Measurements from ENCODE around the gene MSLN.
"Not testable (repeated sequence)": the region's sequence is repeated elsewhere in the genome, so short reads cannot be mapped to it uniquely, and the experiment has no call there.

MSLN gene

DNA sequence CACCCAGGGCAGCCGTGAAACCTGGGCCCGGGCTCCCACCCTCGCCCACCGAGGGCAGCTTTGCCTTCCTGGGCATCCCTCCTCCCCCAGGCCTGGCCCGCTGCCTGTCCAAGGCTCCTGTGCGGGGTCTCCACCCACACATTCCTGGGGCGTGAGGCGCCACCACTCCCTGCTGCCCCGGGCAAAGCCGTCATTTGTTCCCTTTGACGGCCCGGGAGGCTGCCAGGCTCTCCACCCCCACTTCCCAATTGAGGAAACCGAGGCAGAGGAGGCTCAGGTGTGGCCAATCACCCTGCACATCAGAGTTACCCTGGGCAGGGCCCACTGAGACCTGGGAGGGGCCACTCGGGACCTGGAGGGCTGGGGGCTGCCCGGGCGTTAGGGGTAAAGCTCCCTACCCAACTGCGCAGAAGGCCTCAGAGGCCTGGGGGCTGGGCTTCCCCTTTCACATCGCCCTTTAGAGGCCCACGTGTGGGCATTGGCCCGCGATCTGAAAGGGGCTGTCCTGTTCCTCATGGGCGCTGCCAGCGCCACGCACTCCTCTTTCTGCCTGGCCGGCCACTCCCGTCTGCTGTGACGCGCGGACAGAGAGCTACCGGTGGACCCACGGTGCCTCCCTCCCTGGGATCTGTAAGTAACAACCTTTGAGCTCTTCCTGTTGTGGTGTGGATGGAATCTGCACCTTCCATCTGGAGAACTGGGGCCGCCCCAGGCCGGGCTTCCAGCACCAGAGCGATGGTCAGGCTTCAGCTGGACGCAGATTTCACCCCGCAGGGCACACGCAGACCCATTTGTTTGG lies at the start of gene MSLN:
Gene MSLN, plus strand, starts transcription at position 190 of the 799 bp plus-strand sequence. CDS start 1,947 bp downstream, outside the sequence.
- Histone ChIP-seq H3K4me2 (ENCODE audit: low read length) (no peak within 1 kb of the TSS), H3K9me3 (ENCODE audit: insufficient read depth, low read length) (no peaks in the 10 kb centered on the region), H4K20me1 (ENCODE audit: insufficient read depth, low read length) (no peaks in the 10 kb centered on the region), H3K27me3 (ENCODE audit: low read depth, low read length) (no peaks in the 10 kb centered on the region), H3K4me1 (ENCODE audit: low read length) (no peaks in the 10 kb centered on the region), H3K79me2 (ENCODE audit: low read length) (no peaks in the 10 kb centered on the region), H3K36me3 (replicated peaks; ENCODE audit: low read depth, low read length) (peaks cover 2% of the 10 kb centered on the region), H3K27ac (ENCODE audit: low read length) (no peak within 1 kb of the TSS), H3K4me3 (ENCODE audit: low read length) (no peak within 1 kb of the TSS), H3K9ac (ENCODE audit: low read length) (no peak within 1 kb of the TSS), H2AFZ (ENCODE audit: low read depth, low read length) (no peak within 1 kb of the TSS)
- TF ChIP-seq EZH2phosphoT487 (IDR thresholded peaks at IDR 0.05; ENCODE audit: low read depth), result no peak
- no peak for TF ChIP-seq CTCF (IDR thresholded peaks at IDR 0.05; ENCODE audit: low read depth, low read length)

DNA sequence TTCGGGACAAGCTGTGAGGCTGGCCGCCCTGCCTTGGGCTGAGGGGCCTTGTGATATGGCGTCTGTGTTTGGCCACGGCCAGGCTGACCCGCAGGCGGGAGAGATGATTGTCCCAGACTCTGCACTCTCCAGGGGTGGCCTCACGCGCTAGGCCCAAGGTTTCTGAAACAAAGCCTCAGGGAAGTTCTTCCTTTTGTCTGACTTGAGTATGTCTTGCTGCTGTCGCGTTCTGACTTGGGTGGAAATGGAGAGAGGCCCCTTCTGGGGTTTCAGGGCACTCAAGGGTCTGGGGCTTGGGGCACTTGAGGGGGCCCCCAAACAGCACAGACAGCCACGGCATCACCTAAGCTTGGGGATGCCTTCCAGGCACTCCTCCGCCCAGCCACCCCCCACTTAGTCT lies 49.5 kb upstream of the MSLN start:
- TF ChIP-seq CTCF (IDR thresholded peaks at IDR 0.05; ENCODE audit: low read depth, low read length) (no peak), EZH2phosphoT487 (IDR thresholded peaks at IDR 0.05; ENCODE audit: low read depth) (no peak)
- H3K4me3 ChIP-seq (ENCODE audit: low read length), result no peak overlapping the region
- no peak overlapping the region for H3K27ac ChIP-seq (ENCODE audit: low read length)
- H3K9me3 ChIP-seq (ENCODE audit: insufficient read depth, low read length), result no peaks in the 10 kb centered on the region
- no peak overlapping the region for H3K4me2 ChIP-seq (ENCODE audit: low read length)
- no peak overlapping the region for H3K9ac ChIP-seq (ENCODE audit: low read length)
- H3K36me3 ChIP-seq (replicated peaks; ENCODE audit: low read depth, low read length), result no peaks in the 10 kb centered on the region
- H3K4me1 ChIP-seq (ENCODE audit: low read length), result no peaks in the 10 kb centered on the region; the same call in 1 of the 2 replicates
- H4K20me1 ChIP-seq (ENCODE audit: insufficient read depth, low read length), result no peaks in the 10 kb centered on the region
- no peaks in the 10 kb centered on the region for H3K79me2 ChIP-seq (ENCODE audit: low read length)
- H2AFZ ChIP-seq (ENCODE audit: low read depth, low read length), result no peak overlapping the region
- H3K27me3 ChIP-seq (ENCODE audit: low read depth, low read length), result peaks cover 18% of the 10 kb centered on the region

DNA sequence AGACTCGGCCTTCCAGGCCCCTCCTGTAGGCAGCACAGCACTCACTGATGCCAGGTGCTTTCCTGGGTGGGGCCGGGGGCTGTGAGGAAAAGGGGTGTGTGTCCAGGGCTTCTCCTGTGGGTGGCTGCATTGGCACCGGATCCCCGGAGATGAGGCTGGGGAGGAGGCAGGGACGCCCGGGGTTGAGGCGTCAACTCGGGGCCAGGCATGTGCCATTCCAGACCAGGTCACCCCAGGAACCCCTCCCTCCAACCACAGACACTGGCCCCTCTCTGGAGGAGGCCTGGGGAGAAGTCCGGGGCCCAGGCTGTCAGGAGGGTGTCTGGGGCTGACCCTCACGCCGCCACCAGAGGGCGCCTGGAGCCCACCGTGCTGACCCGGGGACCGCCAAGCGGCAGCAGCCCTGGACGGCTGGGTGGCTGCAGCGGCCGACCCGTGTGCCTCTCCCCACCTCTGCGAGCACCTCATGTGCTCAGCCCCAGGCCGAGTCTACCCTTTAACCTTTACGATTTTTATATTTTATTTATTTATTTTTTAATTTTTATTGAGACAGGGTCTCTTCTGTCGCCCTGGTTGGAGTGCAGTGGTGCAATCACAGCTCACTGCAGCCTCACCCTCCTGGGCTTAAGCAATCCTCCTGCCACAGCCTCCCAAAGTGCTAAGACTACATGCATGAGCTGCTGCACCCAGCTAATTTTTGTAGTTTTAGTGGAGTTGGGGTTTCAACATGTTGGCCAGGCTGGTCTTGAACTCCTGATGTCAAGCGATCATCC lies 48.8 kb upstream of the MSLN start:
- Histone ChIP-seq H3K4me2 (ENCODE audit: low read length) (0 out of 2 replicates have a peak overlapping the region, but pooled peaks have one; percentile 3), H3K4me3 (ENCODE audit: low read length) (no peak overlapping the region), H3K79me2 (ENCODE audit: low read length) (no peaks in the 10 kb centered on the region), H3K27me3 (ENCODE audit: low read depth, low read length) (peaks cover 18% of the 10 kb centered on the region), H3K9me3 (ENCODE audit: insufficient read depth, low read length) (no peaks in the 10 kb centered on the region), H4K20me1 (ENCODE audit: insufficient read depth, low read length) (no peaks in the 10 kb centered on the region), H3K4me1 (ENCODE audit: low read length) (no peaks in the 10 kb centered on the region; the same call in 1 of the 2 replicates), H3K27ac (ENCODE audit: low read length) (no peak overlapping the region), H3K36me3 (replicated peaks; ENCODE audit: low read depth, low read length) (no peaks in the 10 kb centered on the region), H2AFZ (ENCODE audit: low read depth, low read length) (no peak overlapping the region), H3K9ac (ENCODE audit: low read length) (no peak overlapping the region)
- peak; percentile 79 for TF ChIP-seq CTCF (IDR thresholded peaks at IDR 0.05; ENCODE audit: low read depth, low read length)
- no peak for TF ChIP-seq EZH2phosphoT487 (IDR thresholded peaks at IDR 0.05; ENCODE audit: low read depth)

- TF ChIP-seq CTCF (IDR thresholded peaks at IDR 0.05; ENCODE audit: low read depth, low read length), result peak; percentile 23
Observed at GRCh38 chr16:712740-713250, 47.7 kb upstream of the MSLN start.

More at GRCh38 chr16:712740-713250, 47.7 kb upstream of the MSLN start:
- H3K4me3 ChIP-seq (ENCODE audit: low read length); H3K79me2 ChIP-seq (ENCODE audit: low read length); H3K9ac ChIP-seq (ENCODE audit: low read length); H4K20me1 ChIP-seq (ENCODE audit: insufficient read depth, low read length); H2AFZ ChIP-seq (ENCODE audit: low read depth, low read length); H3K27ac ChIP-seq (ENCODE audit: low read length); H3K36me3 ChIP-seq (replicated peaks; ENCODE audit: low read depth, low read length); H3K9me3 ChIP-seq (ENCODE audit: insufficient read depth, low read length); H3K4me2 ChIP-seq (ENCODE audit: low read length); H3K4me1 ChIP-seq (ENCODE audit: low read length): not testable (repeated sequence)
- H3K27me3 ChIP-seq (ENCODE audit: low read depth, low read length), result peaks cover 18% of the 10 kb centered on the region

Data from OCI-LY3 (cell line).